Measurements from ENCODE around the gene MACC1. TPM values are rescaled to one million over a fixed set of nuclear protein-coding genes. Genes with fewer than 3 reads are reported as not detected.
A peak's percentile ranks its signal among the peaks of the same experiment; 100 is the strongest.

Gene MACC1, protein sequence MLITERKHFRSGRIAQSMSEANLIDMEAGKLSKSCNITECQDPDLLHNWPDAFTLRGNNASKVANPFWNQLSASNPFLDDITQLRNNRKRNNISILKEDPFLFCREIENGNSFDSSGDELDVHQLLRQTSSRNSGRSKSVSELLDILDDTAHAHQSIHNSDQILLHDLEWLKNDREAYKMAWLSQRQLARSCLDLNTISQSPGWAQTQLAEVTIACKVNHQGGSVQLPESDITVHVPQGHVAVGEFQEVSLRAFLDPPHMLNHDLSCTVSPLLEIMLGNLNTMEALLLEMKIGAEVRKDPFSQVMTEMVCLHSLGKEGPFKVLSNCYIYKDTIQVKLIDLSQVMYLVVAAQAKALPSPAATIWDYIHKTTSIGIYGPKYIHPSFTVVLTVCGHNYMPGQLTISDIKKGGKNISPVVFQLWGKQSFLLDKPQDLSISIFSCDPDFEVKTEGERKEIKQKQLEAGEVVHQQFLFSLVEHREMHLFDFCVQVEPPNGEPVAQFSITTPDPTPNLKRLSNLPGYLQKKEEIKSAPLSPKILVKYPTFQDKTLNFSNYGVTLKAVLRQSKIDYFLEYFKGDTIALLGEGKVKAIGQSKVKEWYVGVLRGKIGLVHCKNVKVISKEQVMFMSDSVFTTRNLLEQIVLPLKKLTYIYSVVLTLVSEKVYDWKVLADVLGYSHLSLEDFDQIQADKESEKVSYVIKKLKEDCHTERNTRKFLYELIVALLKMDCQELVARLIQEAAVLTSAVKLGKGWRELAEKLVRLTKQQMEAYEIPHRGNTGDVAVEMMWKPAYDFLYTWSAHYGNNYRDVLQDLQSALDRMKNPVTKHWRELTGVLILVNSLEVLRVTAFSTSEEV
- 35.2 TPM for total RNA-seq

DNA sequence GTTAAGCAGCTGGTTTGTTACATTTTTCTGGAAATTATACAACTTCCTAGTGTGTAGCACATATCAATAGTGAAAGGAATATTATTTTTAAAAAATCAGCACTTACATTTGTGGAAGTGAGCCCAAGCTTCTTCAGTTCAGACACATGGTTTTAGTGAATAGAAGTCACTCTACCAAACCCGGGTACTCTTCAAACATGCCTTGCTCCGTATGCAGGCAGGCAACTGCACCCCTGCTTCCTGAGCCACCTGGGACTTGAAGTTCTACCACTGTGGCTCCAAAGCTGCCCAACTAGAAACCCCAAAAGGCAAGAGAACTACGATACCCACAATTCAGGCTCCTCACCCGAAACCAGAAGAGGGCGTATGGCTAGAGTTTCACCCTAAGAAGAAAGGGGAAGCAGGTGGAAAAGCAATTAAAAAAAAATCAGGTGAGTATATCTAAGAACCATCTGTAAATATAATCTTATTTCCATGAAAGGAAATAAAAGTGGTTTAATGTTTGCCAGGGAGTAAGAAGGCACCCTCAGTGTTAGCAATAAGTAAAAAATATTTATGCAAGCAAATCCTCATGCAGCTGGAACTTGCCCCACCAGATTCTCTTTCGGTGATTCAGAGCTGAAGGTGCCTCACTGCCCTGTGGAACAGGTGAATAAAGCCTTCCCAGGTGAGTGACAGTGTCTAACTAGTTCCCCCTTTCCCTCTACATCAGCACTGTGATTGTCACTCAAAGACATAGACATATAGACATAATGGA lies at the start of gene MACC1:
Gene MACC1, minus strand, starts transcription at position 192 of the 756 bp plus-strand sequence. CDS start 55,522 bp downstream, outside the sequence.
- DNase-seq (ENCODE audit: low spot score) = peak; percentile 77

DNA sequence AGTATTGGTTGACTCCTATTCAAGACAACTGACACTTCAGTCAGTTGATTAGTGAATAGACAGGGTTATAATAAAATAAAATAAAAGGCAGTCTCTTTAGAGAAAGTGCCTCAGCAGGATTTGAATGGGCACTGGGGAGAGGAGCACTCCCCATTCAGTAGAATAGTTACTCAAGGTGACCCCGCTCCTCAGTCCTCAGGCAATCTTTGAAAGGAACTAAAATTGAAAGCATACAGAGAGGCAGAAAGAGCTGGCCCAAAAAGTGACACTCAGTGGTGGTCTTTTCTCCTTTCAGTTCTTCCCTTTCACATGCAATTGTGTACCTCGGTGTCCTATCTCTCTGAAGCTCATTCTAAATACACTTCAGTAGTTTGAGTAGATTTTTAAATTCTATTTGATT lies 47.4 kb upstream of the MACC1 start:
- no peak for DNase-seq (ENCODE audit: low spot score)

DNA sequence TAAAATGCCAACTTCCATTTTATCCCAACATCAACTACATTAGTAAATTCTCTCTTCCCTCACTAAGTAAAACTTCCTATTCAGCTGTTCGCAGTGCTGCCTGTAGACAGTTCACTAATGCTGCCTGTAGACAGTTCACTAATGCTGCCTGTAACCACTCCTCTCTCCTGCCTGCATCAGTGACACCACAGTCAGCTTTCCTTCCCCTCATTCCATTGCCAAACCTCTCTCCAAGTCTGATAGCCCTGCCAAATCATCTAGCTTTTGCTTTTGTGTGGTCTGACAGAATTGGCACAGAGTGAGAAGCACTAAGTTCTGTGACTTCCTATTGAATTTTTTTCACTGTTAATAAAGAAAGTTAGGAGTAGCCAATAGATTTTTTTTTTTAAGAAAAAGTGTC lies 43.0 kb upstream of the MACC1 start:
- DNase-seq (ENCODE audit: low spot score) = no peak

DNA sequence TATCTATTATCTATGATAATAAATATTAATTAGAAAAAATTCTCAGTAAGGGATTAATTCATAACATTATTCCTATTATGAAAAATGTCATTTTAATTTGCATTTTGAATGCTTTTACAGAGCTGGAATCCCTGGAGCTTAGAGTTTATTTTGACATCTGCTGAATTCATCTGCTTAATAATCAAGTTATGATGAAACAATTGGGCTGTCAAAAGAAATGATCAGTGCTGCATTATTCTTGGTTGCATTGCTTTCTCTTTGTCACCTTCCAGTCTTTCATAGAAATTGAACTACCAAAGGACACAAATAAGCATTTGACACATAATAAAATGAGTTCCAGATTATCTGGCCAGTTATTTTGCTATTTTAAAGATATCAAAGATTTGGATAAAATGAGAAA lies 40.0 kb upstream of the MACC1 start:
- DNase-seq (ENCODE audit: low spot score) = no peak

DNA sequence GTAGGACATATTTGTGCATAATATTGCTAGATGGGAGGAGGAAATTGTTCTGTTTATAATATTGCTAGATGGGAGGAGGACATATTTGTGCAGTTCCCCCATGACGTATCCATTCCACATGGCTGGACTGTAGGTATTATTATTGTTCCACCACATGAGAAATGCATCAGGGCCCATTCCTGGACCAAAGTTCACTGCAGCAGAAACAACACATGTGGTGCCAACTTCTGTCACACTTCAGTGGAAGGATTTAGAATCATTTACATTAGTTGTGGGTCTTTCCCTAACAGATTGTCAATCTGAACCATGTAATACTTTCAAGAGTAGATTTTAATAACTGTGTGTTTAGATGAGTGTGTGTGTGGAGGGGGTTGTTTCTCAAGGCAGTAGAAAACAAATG lies 32.7 kb upstream of the MACC1 start:
- no peak for DNase-seq (ENCODE audit: low spot score)

DNA sequence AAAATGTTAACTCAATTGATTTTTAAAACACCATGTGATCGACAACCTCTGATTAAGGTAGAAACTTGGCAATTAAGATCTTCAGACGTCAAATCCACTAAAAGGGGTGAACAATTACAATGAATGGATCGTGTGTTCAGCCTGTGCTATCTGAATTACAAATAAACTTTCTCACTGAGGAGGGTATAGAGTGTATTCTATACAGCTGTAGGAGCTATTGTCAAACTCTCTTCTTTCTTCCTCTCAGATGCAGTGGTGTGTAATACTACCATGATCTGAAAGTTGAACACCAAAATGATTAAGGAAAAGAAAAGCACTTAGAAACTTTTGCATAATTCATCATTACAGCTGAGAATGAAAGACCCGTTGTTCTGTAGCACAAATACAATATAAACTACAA lies 32.2 kb upstream of the MACC1 start:
- no peak for DNase-seq (ENCODE audit: low spot score)

DNA sequence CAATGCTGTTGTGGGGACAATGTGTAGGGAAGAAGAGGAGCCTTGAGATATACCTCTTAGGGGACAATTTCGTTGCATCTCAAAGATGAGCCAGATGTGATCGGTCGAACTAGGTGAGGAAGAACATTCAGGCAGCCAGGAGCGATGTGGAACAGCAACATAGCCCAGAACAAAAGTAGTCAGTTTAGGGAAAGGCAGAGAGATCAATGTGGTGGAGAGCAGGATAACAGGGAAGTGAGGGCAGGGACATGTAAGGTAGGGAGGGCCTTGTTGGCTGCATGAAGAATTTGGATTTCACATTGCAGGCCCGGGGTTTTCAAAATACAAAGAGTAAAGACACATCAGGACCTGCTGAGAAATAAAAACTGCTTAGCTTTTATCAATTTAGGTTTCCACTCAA lies 29.1 kb upstream of the MACC1 start:
- DNase-seq (ENCODE audit: low spot score) = no peak

DNA sequence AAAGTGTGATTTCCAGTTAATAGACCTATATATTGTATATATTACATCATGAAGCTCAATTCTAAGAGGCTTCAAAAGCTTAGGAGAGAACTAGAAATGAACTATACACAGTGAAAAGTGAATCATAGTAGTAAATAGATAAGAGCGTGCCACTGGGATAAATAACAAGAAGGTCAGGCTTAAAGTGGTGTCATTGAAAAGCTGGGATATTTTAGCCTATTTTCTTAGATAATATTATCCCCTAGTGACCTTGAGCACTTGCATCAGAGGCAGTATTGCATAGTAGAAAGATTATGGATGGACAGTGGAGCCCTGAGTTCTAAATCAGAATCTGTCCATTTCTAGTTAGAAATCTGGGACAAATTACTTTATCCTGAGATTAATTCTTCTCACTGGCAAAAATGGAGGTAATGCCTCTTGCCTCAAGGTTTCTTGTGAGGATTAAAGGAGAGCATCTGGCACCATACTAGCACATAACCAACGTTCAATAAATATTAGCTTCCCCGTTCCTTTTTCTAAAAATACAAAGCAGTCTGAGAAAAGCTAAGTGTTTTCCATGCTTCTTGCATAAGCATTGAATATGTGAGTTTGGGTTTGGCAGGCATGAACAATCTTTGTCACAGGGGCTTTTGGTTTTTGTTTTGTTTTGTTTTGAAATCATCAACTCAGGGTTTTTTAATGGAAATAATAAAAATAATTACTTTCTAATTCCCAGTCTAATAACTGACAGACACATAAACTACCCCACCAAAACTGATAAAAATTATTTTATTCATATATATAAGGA lies 27.3 kb upstream of the MACC1 start:
- no peak for DNase-seq (ENCODE audit: low spot score)

DNA sequence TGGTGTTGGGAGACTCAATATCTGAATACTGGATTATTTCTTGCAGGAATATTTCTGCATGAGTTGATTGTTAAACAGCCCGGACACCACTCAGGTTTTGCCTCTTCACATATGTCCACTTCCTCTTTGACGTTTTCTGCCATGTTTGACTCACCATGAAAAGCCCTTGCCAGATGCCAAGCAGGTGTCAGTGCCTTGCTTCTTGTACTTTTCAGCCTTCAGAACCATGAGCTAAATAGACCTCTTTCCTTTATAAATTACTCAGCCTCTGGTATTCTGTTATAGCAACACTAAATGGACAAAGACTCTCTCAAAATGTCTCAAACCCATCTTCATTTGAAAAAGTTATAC lies 24.7 kb upstream of the MACC1 start:
- DNase-seq (ENCODE audit: low spot score) = no peak

DNA sequence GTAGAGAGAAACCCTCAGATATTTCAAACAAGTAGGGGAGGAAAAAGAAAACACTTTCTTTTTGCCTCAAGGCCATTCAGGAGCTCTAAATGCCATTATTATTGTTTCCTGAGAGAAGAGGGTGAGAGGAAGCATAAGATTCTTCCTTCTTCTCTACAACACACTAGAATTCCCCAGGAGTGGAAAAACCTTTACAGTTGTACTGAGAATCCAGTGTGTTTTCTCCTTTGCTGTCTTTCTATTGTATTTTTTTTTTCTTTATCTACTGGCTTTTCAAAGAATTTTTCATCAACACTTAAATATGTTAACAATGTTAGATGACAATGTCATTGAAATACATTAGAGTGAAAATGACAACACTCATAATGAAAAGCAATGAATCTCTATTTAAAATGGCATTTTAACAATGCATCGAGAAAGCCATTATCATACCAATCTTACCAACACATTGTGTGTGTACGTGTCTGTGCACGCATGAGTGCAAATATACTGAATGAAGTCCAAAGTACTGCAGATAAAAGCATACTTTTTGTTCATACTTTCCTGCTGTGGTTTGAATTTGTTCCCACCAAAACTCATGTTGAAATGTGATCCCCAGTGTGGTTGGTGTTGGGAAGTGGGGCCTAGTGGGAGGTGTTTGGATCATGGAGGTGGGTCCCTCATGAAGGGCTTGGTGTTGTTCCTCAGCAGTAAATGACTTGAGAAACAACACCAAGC lies 24.2 kb upstream of the MACC1 start:
- DNase-seq (ENCODE audit: low spot score) = no peak

DNA sequence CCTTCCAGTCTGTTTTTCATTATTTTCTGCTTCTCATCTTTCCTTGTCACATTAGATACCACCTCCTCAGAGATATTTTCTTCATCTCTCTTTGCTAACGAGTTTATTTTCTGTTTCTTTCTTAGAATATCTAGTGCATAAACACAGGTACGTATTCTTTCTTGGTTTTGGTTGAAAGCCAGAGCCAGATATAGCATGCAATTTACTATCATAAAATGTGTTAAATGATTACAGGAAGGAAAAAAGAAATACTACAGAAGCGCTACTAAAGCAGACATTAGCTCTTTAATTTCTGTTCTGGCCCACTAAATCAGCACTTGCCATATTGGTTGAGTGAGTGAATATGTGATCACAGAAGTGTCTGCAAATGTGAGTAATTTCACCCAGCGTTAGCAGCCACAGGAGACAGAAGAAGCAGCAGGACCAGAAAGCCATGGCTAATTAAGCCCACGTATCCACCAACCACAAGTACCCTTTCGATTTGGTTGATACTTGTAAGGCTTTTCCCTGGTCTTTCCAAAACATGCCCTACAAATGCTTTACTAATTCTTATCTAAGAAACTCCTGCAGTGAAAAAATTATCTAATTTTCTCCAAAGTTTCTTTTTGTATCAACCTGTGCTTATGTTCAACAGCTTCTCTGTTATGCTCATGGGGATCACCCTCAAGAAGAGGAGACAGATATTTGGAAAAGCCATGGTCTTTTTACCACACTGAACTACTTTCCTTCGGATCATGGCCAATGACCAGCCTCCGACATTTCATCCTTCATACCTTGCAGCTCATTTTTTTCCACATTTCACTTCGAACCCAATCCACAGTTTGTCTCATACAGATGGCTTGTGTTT lies 23.1 kb upstream of the MACC1 start:
- no peak for DNase-seq (ENCODE audit: low spot score)

DNA sequence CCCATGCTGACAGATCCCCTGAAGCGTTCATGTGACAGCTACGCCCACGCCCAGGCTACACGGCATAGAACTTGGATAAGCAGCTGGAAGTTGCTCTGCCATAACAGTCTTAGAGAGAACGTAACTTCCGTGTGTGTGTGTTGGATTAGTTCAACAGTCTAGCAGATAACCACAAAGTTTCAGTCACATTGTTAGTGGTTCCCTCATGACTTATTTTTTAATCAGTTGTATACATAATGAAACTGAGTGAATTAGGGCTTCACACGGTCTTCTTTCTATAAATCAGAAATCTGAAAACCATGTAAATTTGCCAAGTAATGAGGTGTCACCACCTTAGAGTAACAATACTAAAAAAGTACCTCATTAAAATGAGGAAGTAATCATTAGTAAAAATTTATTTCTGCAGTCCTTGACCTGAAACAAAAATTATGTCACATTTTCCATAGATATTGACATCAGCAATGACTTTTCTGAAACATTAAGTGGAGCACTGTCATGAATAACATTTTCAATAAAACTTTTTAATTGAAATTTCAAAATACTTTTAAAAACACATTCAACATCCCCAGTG lies 21.7 kb upstream of the MACC1 start:
- no peak for DNase-seq (ENCODE audit: low spot score)

DNA sequence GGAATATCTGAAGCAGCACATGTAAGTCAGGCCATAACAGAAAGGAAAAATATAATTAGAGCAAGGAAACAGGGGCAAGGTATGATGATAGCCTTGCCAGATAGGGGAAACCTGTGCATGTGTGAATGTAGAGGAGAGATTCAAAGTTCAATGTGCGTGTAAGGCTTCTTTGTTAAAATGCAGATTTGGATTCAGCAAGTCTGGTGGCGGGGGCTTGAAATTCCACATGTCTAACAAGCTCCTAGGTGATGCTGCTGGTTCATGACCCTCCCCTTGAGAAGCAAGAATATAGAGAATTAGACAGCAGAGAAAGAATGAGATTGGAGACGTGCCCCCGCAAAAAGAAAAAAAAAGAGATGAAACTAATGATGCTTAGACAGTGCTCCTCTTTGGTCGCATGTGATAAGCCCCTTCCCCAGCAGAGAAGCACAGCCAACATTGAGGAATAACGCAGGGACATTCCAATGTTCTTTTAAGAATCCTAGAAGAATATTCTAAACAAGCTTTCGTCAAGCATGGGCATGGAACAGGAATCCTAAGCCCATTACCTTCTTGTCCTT lies 21.1 kb upstream of the MACC1 start:
- no peak for DNase-seq (ENCODE audit: low spot score)

DNA sequence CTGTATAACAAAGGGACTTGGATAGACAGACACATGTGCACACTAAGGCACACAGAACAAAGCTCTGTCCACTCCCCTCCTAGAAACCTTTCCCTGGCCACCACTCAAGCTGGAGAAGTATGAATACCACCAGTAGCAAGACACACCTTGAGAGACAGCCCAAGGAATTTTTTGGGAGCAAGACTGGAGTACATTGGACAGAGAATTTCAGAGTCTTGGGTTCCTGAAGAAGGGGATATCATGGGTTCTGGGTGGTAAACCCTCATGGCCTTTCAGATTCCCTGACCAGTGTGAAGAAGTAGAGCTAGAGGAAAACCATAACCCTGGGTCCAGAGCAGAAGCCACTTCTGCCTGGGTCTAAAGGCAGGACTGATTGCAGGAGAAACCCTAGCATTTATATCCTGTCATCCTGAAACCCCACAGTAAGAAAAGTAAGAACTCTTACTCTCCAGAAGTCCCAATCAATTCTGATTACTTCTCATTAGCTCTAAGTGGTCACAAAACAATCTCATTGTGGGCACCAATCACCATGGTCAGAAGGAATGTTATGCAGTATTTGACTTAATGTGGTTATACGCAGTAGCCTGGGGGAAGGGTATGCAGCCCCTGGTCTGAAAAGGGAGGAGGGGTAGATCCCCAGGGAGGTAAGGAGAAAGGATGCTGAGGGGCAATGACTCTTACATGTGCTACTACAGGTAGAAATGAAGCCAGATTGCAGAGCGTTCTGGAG lies 20.4 kb upstream of the MACC1 start:
- DNase-seq (ENCODE audit: low spot score) = no peak

DNA sequence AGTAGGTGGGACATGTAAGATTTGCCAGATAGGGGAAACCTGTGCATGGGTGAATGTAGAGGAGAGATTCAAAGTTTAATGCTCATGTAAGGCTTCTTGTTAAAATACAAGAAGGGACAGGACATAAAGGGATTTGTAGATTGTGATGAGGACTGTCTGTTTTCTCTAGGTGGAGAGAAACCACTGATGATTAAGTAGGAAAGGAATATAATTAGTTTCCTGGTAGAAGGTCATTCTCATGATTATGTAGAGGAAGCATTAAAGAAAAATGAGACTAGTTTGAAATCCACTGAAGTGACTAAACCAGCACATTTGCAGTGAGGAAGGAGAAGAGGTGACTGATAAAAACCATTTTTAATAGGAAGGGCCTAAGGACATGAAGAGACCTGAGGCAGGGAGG lies 19.6 kb upstream of the MACC1 start:
- no peak for DNase-seq (ENCODE audit: low spot score)

DNA sequence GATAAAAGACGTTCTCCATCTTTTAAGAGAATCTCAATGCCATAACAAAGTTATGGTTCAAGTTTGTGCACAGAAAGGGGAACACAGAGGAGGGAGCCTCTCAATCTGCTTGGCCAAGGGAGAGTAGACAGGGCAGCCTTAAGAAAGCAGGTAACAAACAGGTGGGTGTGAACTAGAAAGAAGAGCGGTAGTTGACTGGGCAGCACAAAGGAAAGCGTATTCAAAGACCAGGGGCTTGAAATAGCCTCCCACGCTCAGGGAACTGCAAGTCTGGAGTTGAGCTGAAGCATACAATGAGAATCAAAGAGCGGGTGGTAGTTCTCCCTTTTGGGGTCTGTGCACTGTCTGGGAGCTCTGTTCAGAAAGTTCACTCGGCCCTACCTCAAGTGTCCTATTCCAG lies 18.9 kb upstream of the MACC1 start:
- DNase-seq (ENCODE audit: low spot score) = no peak

DNA sequence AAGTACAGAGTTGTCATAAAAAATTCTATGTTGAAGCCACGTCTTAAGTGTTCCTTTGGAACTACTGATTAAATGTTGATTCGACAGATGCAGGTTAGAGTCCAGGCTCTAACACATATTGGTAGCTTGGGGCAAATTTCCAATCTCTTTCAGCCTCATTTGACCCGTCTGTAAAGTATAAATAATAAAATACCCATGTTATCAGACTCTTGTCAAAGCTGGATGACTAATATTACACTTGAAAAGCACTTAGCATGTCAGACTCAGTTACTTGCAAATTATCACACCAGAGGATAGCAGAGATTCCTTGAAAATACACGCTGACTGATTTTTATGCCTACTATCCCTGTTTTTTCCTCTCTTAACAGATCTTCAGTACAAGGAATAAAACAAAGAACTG lies 18.1 kb upstream of the MACC1 start:
- no peak for DNase-seq (ENCODE audit: low spot score)

DNA sequence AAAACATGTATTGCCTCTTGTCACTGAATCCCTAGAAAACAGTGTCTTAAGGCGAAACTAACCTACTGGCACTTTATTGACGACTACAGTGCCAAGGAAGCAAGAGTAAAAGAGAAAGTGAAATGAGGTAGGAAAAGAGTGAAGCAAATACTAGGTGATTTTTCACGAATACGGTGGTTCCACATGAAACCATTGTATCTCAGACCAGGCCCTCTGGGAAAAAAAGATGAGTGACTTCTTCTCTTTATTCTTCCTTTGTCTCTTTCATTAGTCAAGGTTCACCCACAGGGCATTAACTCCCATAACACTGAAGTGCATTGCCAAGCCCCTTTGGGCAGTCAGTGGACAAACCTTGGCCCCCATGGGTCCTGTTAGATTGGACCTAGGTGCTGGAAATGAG lies 16.2 kb upstream of the MACC1 start:
- no peak for DNase-seq (ENCODE audit: low spot score)

DNA sequence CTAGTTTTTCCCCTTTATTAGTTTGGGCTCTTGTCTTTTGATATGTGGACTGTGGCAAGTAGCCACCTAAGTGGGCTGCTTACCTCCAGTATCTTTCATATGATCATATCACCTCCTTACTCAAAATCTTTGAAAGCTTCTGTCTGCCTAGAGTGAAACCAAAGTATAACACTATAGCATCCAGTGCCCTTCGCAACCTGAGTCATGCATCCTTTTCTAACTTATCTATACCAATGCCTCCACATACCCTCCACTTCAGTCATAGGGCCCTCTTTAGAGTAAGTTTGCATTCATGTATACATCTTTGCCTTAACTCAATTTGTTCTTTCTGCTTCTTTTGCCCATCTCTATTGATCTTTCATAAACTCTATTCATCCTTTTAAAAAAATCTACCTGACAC lies 15.7 kb upstream of the MACC1 start:
- DNase-seq (ENCODE audit: low spot score) = no peak
